ENCODE data around the gene LRRC8E.
A peak's percentile ranks its signal among the peaks of the same experiment; 100 is the strongest.
"Not testable (repeated sequence)": the region's sequence is repeated elsewhere in the genome, so short reads cannot be mapped to it uniquely, and the experiment has no call there.

Gene LRRC8E

GRCh38 chr19:7912697-7913564 lies 24.6 kb downstream of the LRRC8E start:
- DNase-seq, result no peak
- intact Hi-C loops (cut with DNase I), result no loop called here

GRCh38 chr19:7913652-7914051 lies 25.3 kb downstream of the LRRC8E start:
- no peak for DNase-seq
- intact Hi-C loops (cut with DNase I), result no loop called here

- peak in 1 of 42 donors; percentile 5 for DNase-seq
- intact Hi-C loops (cut with DNase I), result no loop called here
These were observed 25.8 kb downstream of the LRRC8E start for GRCh38 chr19:7914099-7914498.

GRCh38 chr19:7914598-7915045 lies 26.3 kb downstream of the LRRC8E start, which contains the start of gene TGFBR3L:
TSS of gene TGFBR3L (plus strand) at chr19:7914830.
- intact Hi-C loops (cut with DNase I), result no loop called here
- peak in 1 of 42 donors; percentile 6 for DNase-seq

- intact Hi-C loops (cut with DNase I), result no loop called here
- peak in 1 of 42 donors; percentile 6 for DNase-seq
These were observed 27.2 kb downstream of the LRRC8E start for GRCh38 chr19:7915250-7916102.

- intact Hi-C loops (cut with DNase I), result no loop called here
- DNase-seq, result peak in 29 of 42 donors; percentile 40 to 78 (median 62)
These were observed 28.0 kb downstream of the LRRC8E start for GRCh38 chr19:7916103-7916954.

- intact Hi-C loops (cut with DNase I), result no loop called here
- no peak for DNase-seq
These were observed 28.6 kb downstream of the LRRC8E start for GRCh38 chr19:7916955-7917266.

- DNase-seq, result peak in 17 of 42 donors; percentile 33 to 71 (median 52)
These were observed 29.2 kb downstream of the LRRC8E start for GRCh38 chr19:7917267-7918061.

GRCh38 chr19:7918062-7918614 lies 29.8 kb downstream of the LRRC8E start:
- intact Hi-C loops (cut with DNase I); DNase-seq: not testable (repeated sequence)

More at GRCh38 chr19:7917267-7918061, 29.2 kb downstream of the LRRC8E start:
- intact Hi-C loops (cut with DNase I), result no loop called here

GRCh38 chr19:7918615-7919421 lies 30.5 kb downstream of the LRRC8E start:
- intact Hi-C loops (cut with DNase I), result no loop called here

GRCh38 chr19:7919610-7920518 lies 31.6 kb downstream of the LRRC8E start, which contains the start of gene SNAPC2:
TSS of gene SNAPC2 (plus strand) at chr19:7920338. CDS start at chr19:7920367, 29 bp downstream.
- intact Hi-C loops (cut with DNase I), result no loop called here
- DNase-seq, result peak; percentile 86 to 97 (median 94)

More at GRCh38 chr19:7918615-7919421, 30.5 kb downstream of the LRRC8E start:
- no peak for DNase-seq

- intact Hi-C loops (cut with DNase I), result no loop called here
- peak; percentile 95 to 100 (median 98) for DNase-seq
These were observed 32.4 kb downstream of the LRRC8E start for GRCh38 chr19:7920519-7921301.

GRCh38 chr19:7921302-7921966 lies 33.1 kb downstream of the LRRC8E start:
- peak in 1 of 42 donors; percentile 32 for DNase-seq
- intact Hi-C loops (cut with DNase I), result no loop called here

All from head of caudate nucleus (tissue), 42 donors.